Measurements from ENCODE around the gene BMP8B. TPM values are rescaled to one million over a fixed set of nuclear protein-coding genes. Genes with fewer than 3 reads are reported as not detected.
"Not testable (repeated sequence)": the region's sequence is repeated elsewhere in the genome, so short reads cannot be mapped to it uniquely, and the experiment has no call there.

Gene BMP8B
- 1.8 TPM for total RNA-seq

- DNase-seq (ENCODE audit: low spot score) = peak; percentile 19
Measured at GRCh38 chr1:39788758-39789570, at the start of gene BMP8B. BMP8B (minus strand) TSS chr1:39788865; CDS start chr1:39788485, 380 bp downstream.

- DNase-seq (ENCODE audit: low spot score) = no peak
Measured at GRCh38 chr1:39836595-39837110, 48.0 kb upstream of the BMP8B start.

- DNase-seq (ENCODE audit: low spot score) = no peak
Measured at GRCh38 chr1:39835935-39836594, 47.4 kb upstream of the BMP8B start.

GRCh38 chr1:39835110-39835509 is 46.4 kb upstream of the BMP8B start:
- DNase-seq (ENCODE audit: low spot score) = no peak

- DNase-seq (ENCODE audit: low spot score) = no peak
Measured at GRCh38 chr1:39833621-39834385, 45.1 kb upstream of the BMP8B start.

GRCh38 chr1:39833121-39833520 is 44.5 kb upstream of the BMP8B start:
- DNase-seq (ENCODE audit: low spot score) = no peak

GRCh38 chr1:39832294-39832693 is 43.6 kb upstream of the BMP8B start:
- no peak for DNase-seq (ENCODE audit: low spot score)

GRCh38 chr1:39829791-39830533 is 41.3 kb upstream of the BMP8B start:
- no peak for DNase-seq (ENCODE audit: low spot score)

- DNase-seq (ENCODE audit: low spot score) = no peak
Measured at GRCh38 chr1:39828734-39829133, 40.1 kb upstream of the BMP8B start.

GRCh38 chr1:39828255-39828654 is 39.6 kb upstream of the BMP8B start:
- DNase-seq (ENCODE audit: low spot score) = not testable (repeated sequence)

- no peak for DNase-seq (ENCODE audit: low spot score)
Measured at GRCh38 chr1:39827201-39827600, 38.5 kb upstream of the BMP8B start.

GRCh38 chr1:39826583-39826982 is 37.9 kb upstream of the BMP8B start:
- no peak for DNase-seq (ENCODE audit: low spot score)

GRCh38 chr1:39825432-39825941 is 36.8 kb upstream of the BMP8B start:
- peak; percentile 17 for DNase-seq (ENCODE audit: low spot score)

- not testable (repeated sequence) for DNase-seq (ENCODE audit: low spot score)
Measured at GRCh38 chr1:39823450-39823849, 34.8 kb upstream of the BMP8B start.

GRCh38 chr1:39822146-39822545 is 33.5 kb upstream of the BMP8B start:
- no peak for DNase-seq (ENCODE audit: low spot score)

- DNase-seq (ENCODE audit: low spot score) = no peak
Measured at GRCh38 chr1:39819091-39819812, 30.6 kb upstream of the BMP8B start.

- DNase-seq (ENCODE audit: low spot score) = peak; percentile 79
Measured at GRCh38 chr1:39818482-39818881, 29.8 kb upstream of the BMP8B start.

GRCh38 chr1:39817091-39817932 is 28.6 kb upstream of the BMP8B start:
- DNase-seq (ENCODE audit: low spot score) = peak; percentile 74

GRCh38 chr1:39816415-39817090 is 27.9 kb upstream of the BMP8B start:
- peak; percentile 69 for DNase-seq (ENCODE audit: low spot score)

Data from mucosa of gallbladder (tissue), 1 donor.